HEK293T (cell line): Measurements from ENCODE around the gene MED26.

Experiments
- BHLHE40 ChIP-seq: fragments of 450-650 bp; IDR thresholded peaks from 2 replicates; pipeline ENCODE4 v1.6.1; 2016; ENCODE audit warnings: mild to moderate bottlenecking, moderate library complexity, borderline replicate concordance
- PKNOX1 ChIP-seq: fragments of 450-650 bp; IDR thresholded peaks from 2 replicates; pipeline ENCODE4 v1.6.1; 2016

DNA sequence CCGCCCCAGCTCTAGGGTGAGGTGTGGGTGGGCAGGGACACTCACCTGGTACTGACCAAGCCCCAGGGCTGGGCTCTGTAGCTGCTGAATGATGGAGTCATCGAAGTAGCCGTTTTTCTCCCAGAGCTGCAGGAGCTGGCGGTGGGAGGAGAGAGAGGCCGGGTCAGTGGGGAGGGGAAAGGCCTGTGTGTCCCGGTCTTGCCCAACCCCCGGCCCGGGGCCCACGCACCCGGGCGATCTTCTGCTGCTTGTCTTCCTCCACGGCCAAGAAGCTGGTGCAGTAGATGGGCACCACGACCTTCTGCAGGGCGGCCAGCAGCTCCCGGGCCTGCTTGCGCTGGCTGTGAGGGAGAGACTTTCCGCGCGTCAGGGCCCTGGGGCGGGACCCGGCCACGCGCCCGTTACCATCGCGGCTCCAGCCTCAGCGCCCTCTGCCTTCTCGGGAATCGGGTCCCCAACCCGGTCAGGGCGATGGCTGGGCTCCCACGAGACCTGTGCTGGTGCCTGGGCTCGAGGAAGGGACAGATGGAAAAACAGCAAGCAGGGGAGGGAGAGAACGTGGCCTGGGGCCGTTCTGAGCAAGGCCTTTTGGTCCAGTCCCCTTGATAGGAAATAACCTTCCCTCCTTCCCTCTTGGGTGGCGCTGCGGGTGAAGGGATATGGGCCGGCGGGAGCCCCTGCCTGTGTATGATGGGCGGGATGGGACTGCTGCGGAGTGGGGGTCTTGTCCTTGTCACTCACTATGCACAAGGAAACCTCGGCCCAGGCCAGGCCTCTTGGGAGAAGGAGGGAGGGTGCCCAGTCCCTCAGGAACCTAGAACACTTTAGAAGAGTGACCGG is 97.2 kb downstream of the MED26 start:
- TF ChIP-seq BHLHE40 (no peak), PKNOX1 (no peak)
